Ovary (tissue), 9 donors: ENCODE data around the gene EHBP1. TPM values are rescaled to one million over a fixed set of nuclear protein-coding genes. Genes with fewer than 3 reads are reported as not detected.

Experiments used
- DNase-seq, 5 donors: peaks; one replicate each; pipeline ENCODE4 v3.0.0-alpha.2; 2019 to 2020
- H3K27ac ChIP-seq, 2 donors: fragments of 200-600 bp; one replicate each; pipeline versions ENCODE4 v1.5.1 to v1.8.0; 2019 to 2022
- H3K27me3 ChIP-seq: fragments of 200-600 bp; one replicate; pipeline ENCODE4 v1.8.0; 2022
- H3K36me3 ChIP-seq: fragments of 200-600 bp; sonication (generic); one replicate; pipeline ENCODE4 v1.5.1; 2019
- H3K4me1 ChIP-seq: one replicate; pipeline ENCODE4 v1.8.1; 2013; ENCODE audit warnings: mild to moderate bottlenecking, moderate library complexity; ENCODE audit not compliant: insufficient read depth
- H3K4me3 ChIP-seq: fragments of 200-600 bp; sonication (generic); one replicate; pipeline ENCODE4 v1.5.1; 2017
- H3K9me3 ChIP-seq, 2 donors: fragments of 200-600 bp in 1 of 2; sonication (generic) in 1 of 2; one replicate each; pipeline versions ENCODE4 v1.5.1 to v1.8.1; 2013 to 2019; ENCODE audit warnings: mild to moderate bottlenecking in 1 of 2, moderate library complexity in 1 of 2
- EP300 ChIP-seq: sonication (generic); formaldehyde crosslinking; IDR thresholded peaks from one replicate; pipeline ENCODE4 v1.6.1; 2017; ENCODE audit warnings: antibody characterized with exemption
- POLR2A ChIP-seq: fragments of 450-650 bp; IDR thresholded peaks from one replicate; pipeline ENCODE4 v1.6.1; 2017; ENCODE audit warnings: antibody characterized with exemption, mild to moderate bottlenecking, moderate library complexity
- WGBS, 3 donors: extraction: QIAGEN DNeasy Blood & Tissue Kit in 1 of 3; methylation state at CpG; one replicate each; pipeline versions ENCODE4 v1.1.5 to v1.1.7; 2013 to 2017; 5-methylcytosine and 5-hydroxymethylcytosine counted together
- intact Hi-C, 4 donors: fragments of 100-400 bp; cut with DNase I; formaldehyde crosslinking; loops; one replicate each; pipeline versions ENCODE4 v1.11.0 to v1.15.1; 2022 to 2023
- polyA plus RNA-seq, 2 donors: library from polyadenylated mRNA; stranded (reverse); fragments of 200-250 nt in 1 of 2; fragments of 350-450 nt in 1 of 2; fragmentation: Illumina TruSeq in 1 of 2; extraction: RNeasy Lipid Tissue Mini Kit (QIAGEN cat#74804) in 1 of 2; gene quantifications; one replicate each; pipeline ENCODE4 v1.2.3, GENCODE V29; 2013 to 2014
- total RNA-seq, 7 donors: library from RNA; depleted of rRNA in 2 of 7; stranded (reverse); fragments of >200 nt in 2 of 7; fragmentation: NEBNext Ultra II Directional in 3 of 7; extraction: Animal tissue kit (Norgen Biotek cat#: 25700) in 3 of 7; gene quantifications; one replicate each; pipeline versions ENCODE4 v1.1.0 to v1.2.4, GENCODE V29; 2016 to 2023
- TF ChIP-seq, protein P1 (sequence below), 3 donors: fragments of 450-650 bp in 2 of 3; fragments of 200-600 bp in 1 of 3; IDR thresholded peaks; one replicate each; pipeline versions ENCODE4 v1.5.1 to v1.8.0; 2016 to 2022; ENCODE audit warnings: antibody characterized with exemption in 3 of 3, mild to moderate bottlenecking in 1 of 3
- donor health status: DM: no; HTN: no; CAD: no; lungs with moderate emphysema.
- donor health status: DM: no; HTN: no; CAD: no.
- donor health status: Bipolar disorder and iron deficiency.
- donor health status: DM: yes; HTN: yes; CAD: no.
- donor health status: DM: no; HTN: no; CAD: no.
- donor health status: DM: yes; HTN: yes; CAD: no.

EHBP1 gene
- total and polyA plus RNA-seq, 9 donors, result 56.3 to 185 (median 117) TPM

- Histone ChIP-seq H3K4me1 (peaks cover 9% of the 10 kb centered on the region), H3K27ac (peak overlapping the region in 1 of 2 donors; percentile 53)
- 78 to 82% (median 81%) methylated on average over 2 of the region's 2 CpGs for WGBS, 3 donors
Measured at GRCh38 chr2:62660582-62661262, 44.8 kb upstream of the EHBP1 start.

GRCh38 chr2:62661263-62661635 is 44.3 kb upstream of the EHBP1 start:
- DNase-seq, result no peak
- Histone ChIP-seq H3K4me1 (peaks cover 9% of the 10 kb centered on the region), H3K27me3 (no peaks in the 10 kb centered on the region), H3K4me3 (no peak overlapping the region), H3K27ac (peak overlapping the region in 1 of 2 donors; percentile 53), H3K36me3 (no peaks in the 10 kb centered on the region), H3K9me3 (no peaks in the 10 kb centered on the region)
- intact Hi-C loops, result no loop called here
- TF ChIP-seq POLR2A, result no peak
- TF ChIP-seq, protein P1, sequence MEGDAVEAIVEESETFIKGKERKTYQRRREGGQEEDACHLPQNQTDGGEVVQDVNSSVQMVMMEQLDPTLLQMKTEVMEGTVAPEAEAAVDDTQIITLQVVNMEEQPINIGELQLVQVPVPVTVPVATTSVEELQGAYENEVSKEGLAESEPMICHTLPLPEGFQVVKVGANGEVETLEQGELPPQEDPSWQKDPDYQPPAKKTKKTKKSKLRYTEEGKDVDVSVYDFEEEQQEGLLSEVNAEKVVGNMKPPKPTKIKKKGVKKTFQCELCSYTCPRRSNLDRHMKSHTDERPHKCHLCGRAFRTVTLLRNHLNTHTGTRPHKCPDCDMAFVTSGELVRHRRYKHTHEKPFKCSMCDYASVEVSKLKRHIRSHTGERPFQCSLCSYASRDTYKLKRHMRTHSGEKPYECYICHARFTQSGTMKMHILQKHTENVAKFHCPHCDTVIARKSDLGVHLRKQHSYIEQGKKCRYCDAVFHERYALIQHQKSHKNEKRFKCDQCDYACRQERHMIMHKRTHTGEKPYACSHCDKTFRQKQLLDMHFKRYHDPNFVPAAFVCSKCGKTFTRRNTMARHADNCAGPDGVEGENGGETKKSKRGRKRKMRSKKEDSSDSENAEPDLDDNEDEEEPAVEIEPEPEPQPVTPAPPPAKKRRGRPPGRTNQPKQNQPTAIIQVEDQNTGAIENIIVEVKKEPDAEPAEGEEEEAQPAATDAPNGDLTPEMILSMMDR (IDR thresholded peaks at IDR 0.05), result no peak
- no peak for TF ChIP-seq EP300
- WGBS, 3 donors, result 86 to 87% (median 87%) methylated on average over 3 of the region's 3 CpGs

More at GRCh38 chr2:62660582-62661262, 44.8 kb upstream of the EHBP1 start:
- Histone ChIP-seq H3K9me3 (no peaks in the 10 kb centered on the region), H3K4me3 (no peak overlapping the region), H3K27me3 (no peaks in the 10 kb centered on the region), H3K36me3 (no peaks in the 10 kb centered on the region)
- intact Hi-C loops, result no loop called here
- TF ChIP-seq POLR2A, result no peak
- no peak for TF ChIP-seq EP300
- no peak for DNase-seq

DNA sequence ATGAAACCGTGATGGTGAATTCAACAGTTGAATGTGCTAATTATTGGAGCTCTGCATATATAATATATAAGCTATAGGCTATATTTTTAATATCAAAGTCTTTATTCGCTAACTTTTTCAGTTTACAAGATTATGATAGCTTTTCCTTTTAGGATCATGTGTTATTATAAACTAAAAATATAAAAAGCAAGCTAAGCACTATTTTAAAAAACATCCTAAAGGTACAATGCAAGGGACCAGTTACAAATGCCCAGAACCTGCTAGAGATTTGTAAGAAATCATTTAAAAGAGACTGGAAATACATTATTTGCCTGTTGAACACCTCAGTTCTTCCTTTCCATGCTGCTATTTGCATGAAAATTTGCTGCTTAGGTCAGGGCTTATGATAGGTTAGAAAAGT is 43.4 kb upstream of the EHBP1 start:
- no peaks in the 10 kb centered on the region for H3K9me3 ChIP-seq
- peaks cover 9% of the 10 kb centered on the region for H3K4me1 ChIP-seq
- no peaks in the 10 kb centered on the region for H3K27me3 ChIP-seq
- intact Hi-C loops, result no loop called here
- no peak for DNase-seq
- peak overlapping the region in 1 of 2 donors; percentile 63 for H3K27ac ChIP-seq
- WGBS, 3 donors, result 15 to 35% (median 15%) methylated on average over 2 of the region's 2 CpGs
- TF ChIP-seq, protein P1 (IDR thresholded peaks at IDR 0.05), result no peak
- no peak for TF ChIP-seq POLR2A
- H3K4me3 ChIP-seq, result no peak overlapping the region
- H3K36me3 ChIP-seq, result no peaks in the 10 kb centered on the region

DNA sequence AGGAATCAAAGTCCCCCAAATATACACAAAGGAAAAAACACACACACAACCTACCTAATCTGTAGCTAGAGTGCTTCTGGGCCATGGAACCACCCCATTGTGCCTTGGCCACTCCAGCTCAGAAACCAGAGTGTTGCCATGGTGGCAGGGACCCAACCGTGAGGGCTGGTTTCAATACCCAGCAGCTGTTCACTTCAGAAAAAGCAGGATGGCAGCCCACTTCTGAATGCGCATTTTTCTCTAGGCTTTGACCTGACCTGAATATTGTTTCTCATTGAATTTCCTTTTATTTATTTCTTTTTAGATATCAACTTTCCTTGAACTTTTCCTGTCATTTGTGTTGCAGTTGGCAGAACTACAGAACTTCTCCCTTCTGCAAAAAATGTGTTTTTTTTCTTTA is 43.0 kb upstream of the EHBP1 start:
- peaks cover 9% of the 10 kb centered on the region for H3K4me1 ChIP-seq
- WGBS, 3 donors, result 6 to 16% (median 8%) methylated on average over 2 of the region's 2 CpGs
- no peaks in the 10 kb centered on the region for H3K27me3 ChIP-seq
- intact Hi-C loops, result no loop called here
- peak; percentile 23 to 67 (median 49) for DNase-seq
- TF ChIP-seq POLR2A, result no peak
- no peak for TF ChIP-seq EP300
- TF ChIP-seq, protein P1 (IDR thresholded peaks at IDR 0.05), result no peak
- no peaks in the 10 kb centered on the region for H3K9me3 ChIP-seq
- no peaks in the 10 kb centered on the region for H3K36me3 ChIP-seq
- peak overlapping the region in 1 of 2 donors; percentile 63 for H3K27ac ChIP-seq
- no peak overlapping the region for H3K4me3 ChIP-seq

DNA sequence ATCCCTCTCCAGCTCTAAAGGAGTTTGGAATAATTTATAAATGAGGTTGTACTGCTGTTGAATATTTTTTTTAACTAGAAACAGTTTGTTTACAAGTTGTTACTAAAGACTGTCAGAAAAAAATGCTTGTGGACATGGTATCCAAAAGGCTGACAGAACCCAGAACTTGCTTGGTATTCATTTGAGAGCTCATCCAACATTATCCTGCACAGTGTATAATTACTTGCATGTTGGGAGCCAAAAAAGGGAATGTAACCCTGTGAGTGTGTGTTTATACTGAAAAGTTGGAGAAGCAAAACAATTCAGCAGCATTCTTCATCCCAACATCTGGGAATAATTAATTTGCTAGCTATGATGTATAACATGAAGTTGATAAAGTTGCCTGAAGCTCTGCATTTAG is 42.1 kb upstream of the EHBP1 start:
- Histone ChIP-seq H3K4me3 (no peak overlapping the region), H3K36me3 (no peaks in the 10 kb centered on the region), H3K9me3 (no peaks in the 10 kb centered on the region), H3K27ac (peak overlapping the region in 1 of 2 donors; percentile 63), H3K4me1 (peaks cover 9% of the 10 kb centered on the region), H3K27me3 (no peaks in the 10 kb centered on the region)
- intact Hi-C loops, result no loop called here
- no peak for DNase-seq
- no peak for TF ChIP-seq POLR2A
- TF ChIP-seq, protein P1 (IDR thresholded peaks at IDR 0.05), result no peak
- TF ChIP-seq EP300, result no peak
